Kidney (tissue), 14 donors: ENCODE results near the gene PFDN6. TPM values are rescaled to one million over a fixed set of nuclear protein-coding genes. Genes with fewer than 3 reads are reported as not detected.

Source experiments
- DNase-seq, 5 donors: peaks; one replicate each; pipeline ENCODE4 v3.0.0-alpha.2; 2013 to 2020
- FAIRE-seq: peaks from 2 replicates; lab custom pipeline; 2012; peaks lifted over from hg19 to GRCh38; lab: Jason Lieb, UNC
- H3K27ac ChIP-seq, 2 donors: one replicate each; pipeline ENCODE4 v1.7.0; 2013; ENCODE audit warnings: low read depth in 2 of 2, low read length in 2 of 2, inconsistent platforms in 1 of 2
- H3K27me3 ChIP-seq: one replicate; pipeline ENCODE4 v1.7.1; 2013; ENCODE audit warnings: low read length, inconsistent platforms; ENCODE audit not compliant: control insufficient read depth, insufficient read depth
- H3K36me3 ChIP-seq, 3 donors: one replicate each; pipeline versions ENCODE4 v1.7.0 to v1.7.1; 2013; ENCODE audit warnings: low read length in 3 of 3, control low read depth in 1 of 3, inconsistent platforms in 1 of 3; ENCODE audit not compliant: insufficient read depth in 3 of 3, control insufficient read depth in 2 of 3
- H3K4me1 ChIP-seq, 3 donors: one replicate each; pipeline versions ENCODE4 v1.7.0 to v1.7.1; 2013; ENCODE audit warnings: low read length in 3 of 3, inconsistent platforms in 1 of 3, low read depth in 1 of 3; ENCODE audit not compliant: control insufficient read depth in 2 of 3, insufficient read depth in 2 of 3
- H3K4me3 ChIP-seq, 3 donors: one replicate each; pipeline versions ENCODE4 v1.7.0 to v1.8.1; 2013; ENCODE audit warnings: low read length in 3 of 3, control low read depth in 1 of 3, inconsistent platforms in 1 of 3
- H3K9ac ChIP-seq, 3 donors: one replicate each; pipeline versions ENCODE4 v1.7.0 to v1.7.1; 2013; ENCODE audit warnings: low read length in 3 of 3, control low read depth in 1 of 3, inconsistent platforms in 1 of 3
- H3K9me3 ChIP-seq, 3 donors: one replicate each; pipeline versions ENCODE4 v1.7.0 to v1.7.1; 2013; ENCODE audit warnings: low read length in 3 of 3, control low read depth in 1 of 3, inconsistent platforms in 1 of 3; ENCODE audit not compliant: control insufficient read depth in 2 of 3, insufficient read depth in 1 of 3
- CTCF ChIP-seq: IDR thresholded peaks from 3 replicates; pipeline ENCODE4 v1.5.1; 2012; ENCODE audit warnings: mild to moderate bottlenecking, moderate library complexity, borderline replicate concordance; ENCODE audit not compliant: insufficient read depth; ENCODE audit errors: extremely low read depth
- intact Hi-C: fragments of 100-400 bp; cut with DNase I; formaldehyde crosslinking; loops from one replicate; pipeline ENCODE4 v1.11.1; 2022
- polyA plus RNA-seq: library from polyadenylated mRNA; stranded (reverse); fragments of 350-450 nt; fragmentation: Illumina TruSeq; extraction: RNeasy Lipid Tissue Mini Kit (QIAGEN cat#74804); gene quantifications from one replicate; pipeline ENCODE4 v1.2.3, GENCODE V29; 2014; ENCODE audit warnings: low read depth, low replicate concordance; ENCODE audit not compliant: insufficient read depth
- total RNA-seq: library from RNA; stranded (reverse); fragmentation: NEBNext Ultra II Directional; extraction: Animal tissue kit (Norgen Biotek cat#: 25700); gene quantifications from one replicate; pipeline ENCODE4 v1.2.1, GENCODE V29; 2021
- donor health status: control.
- donor health status: control.
- donor health status: control.
- donor health status: control.
- donor health status: control.
- donor health status: DM: yes; HTN: yes; CAD: no.
- donor health status: Normal renal cell carcinoma (clear cell type).

The PFDN6 gene
- total and polyA plus RNA-seq, 2 donors from 2014 or later = 46.8 to 159 TPM

- Histone ChIP-seq H3K4me3 (peak overlapping the region; percentile 61 to 81 (median 77)), H3K27me3 (no peaks in the 10 kb centered on the region), H3K36me3 (peaks cover 0 to 3% (median 0%) of the 10 kb centered on the region in 3 donors), H3K27ac (peak overlapping the region; percentile 92 to 94), H3K9ac (peak overlapping the region; percentile 75 to 88 (median 88)), H3K4me1 (peaks cover 0 to 20% (median 9%) of the 10 kb centered on the region in 3 donors), H3K9me3 (no peaks in the 10 kb centered on the region)
- FAIRE-seq (no peak), DNase-seq (peak in 2 of 5 donors; percentile 63 to 84)
- TF ChIP-seq CTCF = no peak
- intact Hi-C loops = no loop called here
Observed at GRCh38 chr6:33249732-33250630, 39.4 kb upstream of the PFDN6 start.

- FAIRE-seq = no peak
Observed at GRCh38 chr6:33250731-33251130, 38.7 kb upstream of the PFDN6 start.

GRCh38 chr6:33251395-33252012 lies 37.9 kb upstream of the PFDN6 start:
- intact Hi-C loops = no loop called here
- no peak for TF ChIP-seq CTCF
- FAIRE-seq = no peak

More at GRCh38 chr6:33250731-33251130, 38.7 kb upstream of the PFDN6 start:
- Histone ChIP-seq H3K9ac (no peak overlapping the region), H3K27me3 (no peaks in the 10 kb centered on the region), H3K4me3 (no peak overlapping the region), H3K4me1 (peaks cover 0 to 20% (median 9%) of the 10 kb centered on the region in 3 donors), H3K36me3 (peaks cover 0 to 3% (median 0%) of the 10 kb centered on the region in 3 donors), H3K27ac (no peak overlapping the region), H3K9me3 (no peaks in the 10 kb centered on the region)
- intact Hi-C loops = no loop called here
- no peak for DNase-seq
- TF ChIP-seq CTCF = no peak

More at GRCh38 chr6:33251395-33252012, 37.9 kb upstream of the PFDN6 start:
- Histone ChIP-seq H3K36me3 (peaks cover 0 to 3% (median 0%) of the 10 kb centered on the region in 3 donors), H3K27ac (no peak overlapping the region), H3K4me3 (no peak overlapping the region), H3K4me1 (peaks cover 0 to 20% (median 9%) of the 10 kb centered on the region in 3 donors), H3K27me3 (no peaks in the 10 kb centered on the region), H3K9me3 (no peaks in the 10 kb centered on the region), H3K9ac (no peak overlapping the region)
- no peak for DNase-seq
